ENCODE measurements around the gene MIOX.

MIOX gene

GRCh38 chr22:50441428-50441993, 45.1 kb upstream of the MIOX start:
- no peak overlapping the region for H3K4me3 ChIP-seq (ENCODE audit: low read length)
- H3K4me2 ChIP-seq (ENCODE audit: low read length), result no peak overlapping the region
- H3K9me3 ChIP-seq (ENCODE audit: control insufficient read depth, insufficient read depth, low read length), result no peaks in the 10 kb centered on the region
- H3K27me3 ChIP-seq (ENCODE audit: control insufficient read depth, low read length), result no peaks in the 10 kb centered on the region
- H3F3A ChIP-seq (ENCODE audit: control insufficient read depth, insufficient read depth), result peaks cover 21% of the 10 kb centered on the region
- H4K20me1 ChIP-seq (ENCODE audit: control insufficient read depth, insufficient read depth, low read depth, low read length), result no peaks in the 10 kb centered on the region; the same call in 1 of the 2 replicates
- H3K36me3 ChIP-seq (ENCODE audit: control insufficient read depth, low read length), result peaks cover 73% of the 10 kb centered on the region
- H3K79me2 ChIP-seq (ENCODE audit: control insufficient read depth, low read length), result no peaks in the 10 kb centered on the region
- TF ChIP-seq, protein P1, sequence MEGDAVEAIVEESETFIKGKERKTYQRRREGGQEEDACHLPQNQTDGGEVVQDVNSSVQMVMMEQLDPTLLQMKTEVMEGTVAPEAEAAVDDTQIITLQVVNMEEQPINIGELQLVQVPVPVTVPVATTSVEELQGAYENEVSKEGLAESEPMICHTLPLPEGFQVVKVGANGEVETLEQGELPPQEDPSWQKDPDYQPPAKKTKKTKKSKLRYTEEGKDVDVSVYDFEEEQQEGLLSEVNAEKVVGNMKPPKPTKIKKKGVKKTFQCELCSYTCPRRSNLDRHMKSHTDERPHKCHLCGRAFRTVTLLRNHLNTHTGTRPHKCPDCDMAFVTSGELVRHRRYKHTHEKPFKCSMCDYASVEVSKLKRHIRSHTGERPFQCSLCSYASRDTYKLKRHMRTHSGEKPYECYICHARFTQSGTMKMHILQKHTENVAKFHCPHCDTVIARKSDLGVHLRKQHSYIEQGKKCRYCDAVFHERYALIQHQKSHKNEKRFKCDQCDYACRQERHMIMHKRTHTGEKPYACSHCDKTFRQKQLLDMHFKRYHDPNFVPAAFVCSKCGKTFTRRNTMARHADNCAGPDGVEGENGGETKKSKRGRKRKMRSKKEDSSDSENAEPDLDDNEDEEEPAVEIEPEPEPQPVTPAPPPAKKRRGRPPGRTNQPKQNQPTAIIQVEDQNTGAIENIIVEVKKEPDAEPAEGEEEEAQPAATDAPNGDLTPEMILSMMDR (IDR thresholded peaks at IDR 0.05; ENCODE audit: low read depth, low read length, poor library complexity, severe bottlenecking), result no peak
- no peak for TF ChIP-seq EZH2phosphoT487 (IDR thresholded peaks at IDR 0.05; ENCODE audit: borderline replicate concordance, low read length)
- H3K4me1 ChIP-seq (ENCODE audit: control insufficient read depth, low read length), result peaks cover 9% of the 10 kb centered on the region; the same call in 1 of the 2 replicates
- no peak overlapping the region for H3K27ac ChIP-seq (ENCODE audit: low read depth, low read length)
- no peaks in the 10 kb centered on the region for H3K9me2 ChIP-seq (replicated peaks; ENCODE audit: control insufficient read depth, low read length)

- peaks cover 4% of the 10 kb centered on the region; the same call in 1 of the 2 replicates for H3K79me2 ChIP-seq (ENCODE audit: control insufficient read depth, low read length)
- H3F3A ChIP-seq (ENCODE audit: control insufficient read depth, insufficient read depth), result peaks cover 21% of the 10 kb centered on the region
- H3K4me2 ChIP-seq (ENCODE audit: low read length), result no peak overlapping the region
- H4K20me1 ChIP-seq (ENCODE audit: control insufficient read depth, insufficient read depth, low read depth, low read length), result no peaks in the 10 kb centered on the region; the same call in 1 of the 2 replicates
- TF ChIP-seq, protein P1 (IDR thresholded peaks at IDR 0.05; ENCODE audit: low read depth, low read length, poor library complexity, severe bottlenecking), result no peak
- TF ChIP-seq EZH2phosphoT487 (IDR thresholded peaks at IDR 0.05; ENCODE audit: borderline replicate concordance, low read length), result no peak
- no peak overlapping the region for H3K4me3 ChIP-seq (ENCODE audit: low read length)
- no peaks in the 10 kb centered on the region for H3K9me3 ChIP-seq (ENCODE audit: control insufficient read depth, insufficient read depth, low read length)
- H3K4me1 ChIP-seq (ENCODE audit: control insufficient read depth, low read length), result peaks cover 9% of the 10 kb centered on the region; the same call in 1 of the 2 replicates
- no peaks in the 10 kb centered on the region for H3K27me3 ChIP-seq (ENCODE audit: control insufficient read depth, low read length)
- no peak overlapping the region for H3K27ac ChIP-seq (ENCODE audit: low read depth, low read length)
- peaks cover 80% of the 10 kb centered on the region for H3K36me3 ChIP-seq (ENCODE audit: control insufficient read depth, low read length)
- no peaks in the 10 kb centered on the region for H3K9me2 ChIP-seq (replicated peaks; ENCODE audit: control insufficient read depth, low read length)
Observed at GRCh38 chr22:50443197-50443596, 43.5 kb upstream of the MIOX start.

DNA sequence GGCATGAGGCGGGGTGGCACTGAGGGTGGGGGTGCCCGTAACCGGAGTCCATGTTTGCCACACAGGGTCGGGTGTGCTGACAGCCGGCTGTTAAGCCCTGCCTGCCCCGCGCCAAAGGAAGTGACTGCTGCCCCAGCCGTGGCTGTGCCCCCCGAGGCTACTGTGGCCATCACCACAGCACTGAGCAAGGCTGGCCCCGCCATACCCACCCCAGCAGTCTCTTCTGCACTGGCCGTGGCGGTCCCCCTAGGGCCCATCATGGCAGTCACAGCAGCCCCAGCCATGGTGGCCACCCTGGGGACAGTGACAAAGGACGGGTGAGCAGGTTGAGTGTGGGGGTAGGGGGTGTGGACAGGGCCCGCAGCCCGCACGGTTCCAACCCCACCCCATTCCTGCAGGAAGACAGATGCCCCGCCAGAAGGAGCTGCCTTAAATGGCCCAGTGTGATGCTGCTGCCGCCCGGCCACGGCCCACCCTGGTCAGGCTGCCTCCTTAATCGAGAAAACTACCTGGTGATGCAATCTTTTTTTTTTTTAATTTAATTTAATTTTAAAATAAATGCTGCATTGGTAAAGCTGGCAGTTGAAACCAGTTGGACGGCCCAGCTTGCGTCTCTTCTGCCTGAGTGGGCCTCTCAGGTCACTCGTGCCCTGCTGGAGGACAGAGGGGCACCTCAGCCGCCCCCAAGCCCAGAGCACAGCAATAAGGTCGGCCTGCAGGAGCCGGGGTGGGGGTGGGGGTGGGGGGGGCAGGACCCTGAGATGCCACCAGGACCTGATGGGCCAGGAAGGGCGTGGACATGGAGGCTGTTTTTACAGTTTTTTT, 42.6 kb upstream of the MIOX start:
- peaks cover 24% of the 10 kb centered on the region for H3F3A ChIP-seq (ENCODE audit: control insufficient read depth, insufficient read depth)
- TF ChIP-seq, protein P1 (IDR thresholded peaks at IDR 0.05; ENCODE audit: low read depth, low read length, poor library complexity, severe bottlenecking), result no peak
- TF ChIP-seq EZH2phosphoT487 (IDR thresholded peaks at IDR 0.05; ENCODE audit: borderline replicate concordance, low read length), result no peak
- H3K79me2 ChIP-seq (ENCODE audit: control insufficient read depth, low read length), result peaks cover 11% of the 10 kb centered on the region
- no peak overlapping the region for H3K27ac ChIP-seq (ENCODE audit: low read depth, low read length)
- peaks cover 16% of the 10 kb centered on the region for H3K4me1 ChIP-seq (ENCODE audit: control insufficient read depth, low read length)
- no peaks in the 10 kb centered on the region for H3K9me2 ChIP-seq (replicated peaks; ENCODE audit: control insufficient read depth, low read length)
- no peak overlapping the region for H3K4me2 ChIP-seq (ENCODE audit: low read length)
- no peaks in the 10 kb centered on the region; the same call in 1 of the 2 replicates for H4K20me1 ChIP-seq (ENCODE audit: control insufficient read depth, insufficient read depth, low read depth, low read length)
- peaks cover 81% of the 10 kb centered on the region for H3K36me3 ChIP-seq (ENCODE audit: control insufficient read depth, low read length)
- H3K9me3 ChIP-seq (ENCODE audit: control insufficient read depth, insufficient read depth, low read length), result no peaks in the 10 kb centered on the region
- H3K27me3 ChIP-seq (ENCODE audit: control insufficient read depth, low read length), result no peaks in the 10 kb centered on the region
- no peak overlapping the region for H3K4me3 ChIP-seq (ENCODE audit: low read length)
